Measurements from ENCODE around the gene KIF26B.
"Not testable (repeated sequence)": the region's sequence is repeated elsewhere in the genome, so short reads cannot be mapped to it uniquely, and the experiment has no call there.

The KIF26B gene

GRCh38 chr1:245386297-245386971 lies 231.6 kb downstream of the KIF26B start:
- DNase-seq (ENCODE audit: low read depth in 2 of 2) = no peak

DNA sequence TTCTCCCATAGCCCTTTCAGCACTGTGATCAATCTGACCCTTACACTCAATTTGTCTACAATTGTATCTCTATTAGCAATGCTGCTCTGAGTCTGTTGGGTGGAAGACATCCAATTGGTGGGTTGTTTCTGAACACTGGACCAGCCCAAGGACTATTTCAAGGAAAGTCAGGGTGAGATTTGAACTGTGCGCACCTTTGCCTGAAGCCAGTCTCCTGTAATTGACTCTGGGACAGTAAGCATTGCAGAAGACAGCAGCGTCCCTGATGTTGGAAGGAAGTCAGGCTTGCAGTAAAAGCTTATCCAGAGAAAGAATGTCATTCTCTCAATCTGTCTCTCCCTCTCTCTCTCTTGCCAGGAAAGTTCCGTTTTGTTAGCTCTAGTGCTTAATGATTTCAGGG lies 233.9 kb downstream of the KIF26B start:
- DNase-seq (ENCODE audit: low read depth in 2 of 2) = no peak

- DNase-seq (ENCODE audit: low read depth in 2 of 2) = no peak
Measured at GRCh38 chr1:245389873-245390272, 235.1 kb downstream of the KIF26B start.

DNA sequence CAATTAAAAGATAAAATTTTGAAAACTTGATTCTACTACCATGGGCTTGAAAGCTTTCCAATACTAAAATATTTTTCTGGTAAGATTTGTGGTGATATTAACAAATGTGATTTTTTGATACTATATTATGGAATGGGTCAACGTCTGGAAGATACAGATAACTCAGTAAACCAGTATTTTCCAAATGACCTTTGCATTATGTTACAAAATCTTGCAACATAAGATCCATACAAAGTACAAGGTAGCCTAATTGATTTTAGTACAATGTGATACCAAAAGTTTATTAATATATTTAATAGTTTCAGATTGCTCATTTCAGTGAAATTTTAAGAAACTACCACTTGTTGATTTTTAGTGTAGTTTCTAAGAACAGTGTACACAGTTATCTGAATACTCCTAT lies 236.2 kb downstream of the KIF26B start:
- no peak for DNase-seq (ENCODE audit: low read depth in 2 of 2)

GRCh38 chr1:245393694-245394093 lies 238.9 kb downstream of the KIF26B start:
- no peak for DNase-seq (ENCODE audit: low read depth in 2 of 2)

DNA sequence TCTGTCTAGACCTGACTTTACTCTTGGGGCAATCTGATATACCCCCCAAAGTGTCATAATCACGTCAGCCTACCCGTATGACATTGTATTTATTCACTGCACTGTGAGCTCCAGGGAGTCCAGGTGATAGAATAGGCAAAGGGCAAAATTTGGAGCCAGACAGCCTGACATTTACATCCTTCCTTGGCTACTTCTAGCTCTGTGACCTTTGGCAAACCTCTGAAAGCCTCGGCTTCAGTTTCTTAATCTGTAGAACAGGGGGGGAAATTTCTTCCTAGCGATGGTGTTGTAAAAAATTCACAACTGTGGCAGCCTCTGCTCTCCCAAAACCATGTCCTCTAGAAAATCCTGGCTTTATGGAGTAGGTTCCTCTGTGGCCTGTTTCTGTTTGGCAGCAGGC lies 240.9 kb downstream of the KIF26B start:
- DNase-seq (ENCODE audit: low read depth in 2 of 2) = no peak

GRCh38 chr1:245396615-245397014 lies 241.8 kb downstream of the KIF26B start:
- no peak for DNase-seq (ENCODE audit: low read depth in 2 of 2)

DNA sequence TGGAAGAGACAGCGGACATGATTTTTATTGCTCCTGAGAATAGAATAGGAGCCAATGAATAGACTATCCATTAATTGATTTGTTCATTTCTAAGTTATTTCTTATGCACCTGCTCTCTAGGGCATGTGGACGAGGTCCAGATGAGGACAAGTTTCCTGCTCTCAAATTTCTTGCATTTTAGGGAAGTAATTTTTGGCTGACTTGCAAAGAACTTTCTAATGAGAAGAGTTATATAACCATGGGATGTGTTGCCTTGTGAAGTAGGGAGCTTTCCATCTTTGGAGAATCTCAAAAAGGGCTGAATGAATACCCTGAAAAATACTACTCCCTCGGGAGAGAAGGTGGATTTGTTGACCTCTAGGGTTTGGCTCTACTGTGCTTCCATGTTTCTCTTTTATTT lies 243.0 kb downstream of the KIF26B start:
- no peak for DNase-seq (ENCODE audit: low read depth in 2 of 2)

DNA sequence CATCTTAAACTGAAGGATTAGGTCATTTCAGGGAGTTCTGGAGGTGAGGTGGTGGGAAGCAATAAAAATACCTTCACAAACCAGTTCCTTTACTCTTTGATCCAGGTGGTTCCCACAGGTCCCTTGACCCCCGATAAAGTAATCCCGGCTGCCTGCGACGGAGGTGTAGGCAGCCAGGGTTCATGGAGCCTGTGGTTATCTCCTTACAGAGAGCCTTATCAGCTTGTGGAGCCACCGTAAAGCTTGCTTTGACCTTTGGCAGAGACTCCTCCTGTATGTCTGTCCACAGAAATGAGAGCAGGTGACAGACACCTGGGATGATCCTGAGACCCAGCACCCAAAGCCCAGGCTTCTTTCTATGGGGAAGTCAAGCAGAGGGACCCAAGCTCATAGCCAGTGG lies 243.4 kb downstream of the KIF26B start:
- DNase-seq (ENCODE audit: low read depth in 2 of 2) = no peak

GRCh38 chr1:245401881-245402587 lies 247.2 kb downstream of the KIF26B start:
- DNase-seq (ENCODE audit: low read depth in 2 of 2) = no peak

DNA sequence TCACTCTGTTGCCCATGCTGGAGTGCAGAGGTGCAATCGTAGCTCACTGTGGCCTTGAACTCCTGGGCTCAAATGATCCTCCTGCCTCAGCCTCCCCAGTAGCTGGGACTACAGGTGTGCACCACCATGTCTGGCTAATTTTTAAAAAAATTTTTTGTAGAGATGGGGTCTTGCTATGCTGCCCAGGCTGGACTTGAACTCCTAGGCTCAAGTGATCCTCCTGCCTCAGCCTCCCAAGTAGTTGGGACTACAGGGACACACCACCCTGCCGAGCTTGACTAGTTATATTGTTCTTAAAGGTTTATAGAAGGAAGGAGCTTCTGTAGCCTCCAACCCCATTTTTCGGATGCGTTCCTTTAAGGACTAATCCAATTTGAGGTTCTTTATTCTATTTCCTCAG lies 248.2 kb downstream of the KIF26B start:
- DNase-seq (ENCODE audit: low read depth in 2 of 2) = not testable (repeated sequence)

DNA sequence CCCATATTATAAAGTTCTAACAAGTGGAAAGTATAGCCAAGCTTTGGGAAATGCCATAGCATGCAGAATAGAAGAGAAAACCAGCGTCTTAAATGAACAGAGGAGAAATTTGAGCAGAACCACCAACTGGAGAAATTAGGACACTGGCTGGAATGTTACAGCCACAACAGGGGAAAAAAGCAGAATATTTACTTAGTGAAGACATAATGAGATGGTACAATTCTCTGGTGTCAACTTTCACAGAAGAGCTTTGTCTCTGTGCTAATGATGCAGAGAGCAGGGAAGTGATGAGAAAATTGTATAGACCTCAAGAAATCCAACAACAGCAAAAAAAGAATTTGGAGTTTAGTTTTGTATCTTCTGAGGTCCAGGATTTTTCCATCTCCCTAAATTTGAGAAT lies 249.7 kb downstream of the KIF26B start:
- DNase-seq (ENCODE audit: low read depth in 2 of 2) = no peak

- no peak for DNase-seq (ENCODE audit: low read depth in 2 of 2)
Measured at GRCh38 chr1:245404952-245405351, 250.2 kb downstream of the KIF26B start.

DNA sequence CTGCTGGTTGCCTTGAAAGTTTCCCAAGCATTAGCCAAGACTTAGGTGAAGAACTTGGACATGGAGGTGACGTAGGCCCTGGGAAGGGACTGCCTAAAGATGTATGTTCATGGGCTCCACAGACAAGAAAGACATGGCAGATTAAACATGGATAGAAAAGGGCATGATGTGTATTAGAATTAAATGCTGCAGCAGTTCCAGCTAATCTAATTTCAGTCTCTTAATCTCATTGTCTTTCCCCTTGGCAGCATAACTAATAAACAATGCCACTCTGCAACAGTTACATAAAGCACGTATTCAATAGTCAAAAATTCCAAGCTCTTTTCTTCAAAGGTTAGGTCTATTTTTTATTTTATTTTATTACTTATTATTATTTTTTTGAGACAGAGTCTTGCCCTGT lies 251.6 kb downstream of the KIF26B start:
- no peak for DNase-seq (ENCODE audit: low read depth in 2 of 2)

- no peak for DNase-seq (ENCODE audit: low read depth in 2 of 2)
Measured at GRCh38 chr1:245407983-245408382, 253.2 kb downstream of the KIF26B start.

- no peak for DNase-seq (ENCODE audit: low read depth in 2 of 2)
Measured at GRCh38 chr1:245409341-245410195, 254.8 kb downstream of the KIF26B start.

DNA sequence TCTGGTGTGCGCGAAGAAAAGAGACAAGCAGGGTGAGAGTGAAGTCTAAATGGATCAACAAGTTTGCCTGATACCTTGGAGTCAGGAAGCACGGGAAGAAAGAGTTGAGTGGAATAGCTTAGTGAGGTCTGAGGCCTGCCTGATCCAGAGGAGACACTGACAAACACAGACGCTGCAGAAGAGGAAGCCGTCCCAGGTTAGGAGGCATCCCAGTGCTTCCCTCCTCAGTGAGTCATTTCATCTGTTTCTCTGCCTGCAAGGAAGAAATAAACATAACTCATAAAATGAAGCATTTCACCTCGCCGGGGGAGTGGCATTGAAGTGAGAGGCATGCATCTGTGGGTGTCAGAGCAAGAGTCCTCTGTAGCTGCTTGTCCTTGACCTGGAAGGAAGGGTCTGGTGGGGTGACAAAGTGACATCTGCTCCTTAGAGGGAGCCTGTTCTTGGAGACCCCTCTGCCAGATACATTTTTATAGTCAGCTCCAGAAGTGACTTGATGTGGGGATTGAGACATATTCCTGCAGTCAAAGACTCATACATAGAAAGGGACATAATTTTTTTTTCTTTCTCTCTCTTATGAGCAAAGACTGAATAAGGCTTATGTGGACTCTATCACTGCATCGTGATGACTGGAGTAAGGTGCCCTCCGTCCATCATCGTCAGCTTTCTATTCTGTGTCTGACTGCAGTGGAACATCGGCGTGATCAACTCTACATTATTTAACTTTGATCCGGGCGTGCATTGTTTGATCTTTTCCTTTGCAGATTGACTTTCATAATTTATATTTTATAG lies 256.7 kb downstream of the KIF26B start:
- no peak for DNase-seq (ENCODE audit: low read depth in 2 of 2)

- DNase-seq (ENCODE audit: low read depth in 2 of 2) = no peak
Measured at GRCh38 chr1:245412306-245412705, 257.5 kb downstream of the KIF26B start.

DNA sequence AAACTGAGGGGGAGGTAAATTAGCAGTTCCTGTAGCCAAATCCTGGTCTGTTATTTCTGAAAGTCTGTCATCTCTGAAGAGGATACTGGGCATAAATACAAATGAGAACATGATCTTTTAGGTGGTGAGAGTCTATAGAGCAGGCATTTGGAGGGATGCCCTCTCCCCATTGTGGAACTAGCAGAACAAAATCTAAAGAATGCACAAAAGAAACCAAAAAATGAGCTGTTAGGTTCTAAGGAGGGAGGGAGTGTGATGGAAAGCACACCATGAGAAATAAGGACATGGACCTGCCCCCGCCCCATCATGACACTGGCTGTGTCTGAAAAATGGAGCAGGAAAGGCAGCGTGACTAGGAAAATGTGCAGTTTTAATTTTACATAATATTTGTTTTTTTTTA lies 262.0 kb downstream of the KIF26B start:
- DNase-seq (ENCODE audit: low read depth in 2 of 2) = no peak

DNA sequence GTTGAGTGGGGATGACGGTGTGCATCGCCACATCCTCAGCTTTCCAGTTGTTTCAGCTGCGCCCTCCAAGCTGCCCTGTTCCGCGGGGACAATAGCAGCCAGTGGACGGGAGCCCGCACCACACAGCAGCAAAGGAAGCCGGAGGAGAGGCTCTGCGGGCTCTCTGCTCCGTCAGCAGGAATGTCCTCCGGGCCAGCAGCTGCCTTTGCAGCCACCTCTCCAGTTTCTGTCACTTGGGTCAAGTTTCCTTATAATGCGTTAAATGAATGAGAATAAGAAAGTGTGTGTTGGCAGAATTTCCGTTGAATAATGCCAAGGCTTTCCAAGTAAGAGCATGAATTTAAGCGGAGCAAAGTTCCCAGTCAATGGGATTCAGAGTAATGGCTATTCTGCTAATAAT lies 263.3 kb downstream of the KIF26B start:
- DNase-seq (ENCODE audit: low read depth in 2 of 2) = no peak

GRCh38 chr1:245419461-245419978 lies 264.7 kb downstream of the KIF26B start:
- no peak for DNase-seq (ENCODE audit: low read depth in 2 of 2)

GRCh38 chr1:245419989-245420388 lies 265.2 kb downstream of the KIF26B start:
- DNase-seq (ENCODE audit: low read depth in 2 of 2) = no peak

Data from stimulated activated CD8-positive, alpha-beta memory T cell treated with anti-CD3 and anti-CD28 coated beads, Interleukin-2, amount 100 ng/mL, for 48 hours (primary cell).